ENCODE measurements around the gene NPFFR1. TPM values are rescaled to one million over a fixed set of nuclear protein-coding genes. Genes with fewer than 3 reads are reported as not detected.

The NPFFR1 gene
- total RNA-seq, 2 experiments from 2014 or later: not detected

DNA sequence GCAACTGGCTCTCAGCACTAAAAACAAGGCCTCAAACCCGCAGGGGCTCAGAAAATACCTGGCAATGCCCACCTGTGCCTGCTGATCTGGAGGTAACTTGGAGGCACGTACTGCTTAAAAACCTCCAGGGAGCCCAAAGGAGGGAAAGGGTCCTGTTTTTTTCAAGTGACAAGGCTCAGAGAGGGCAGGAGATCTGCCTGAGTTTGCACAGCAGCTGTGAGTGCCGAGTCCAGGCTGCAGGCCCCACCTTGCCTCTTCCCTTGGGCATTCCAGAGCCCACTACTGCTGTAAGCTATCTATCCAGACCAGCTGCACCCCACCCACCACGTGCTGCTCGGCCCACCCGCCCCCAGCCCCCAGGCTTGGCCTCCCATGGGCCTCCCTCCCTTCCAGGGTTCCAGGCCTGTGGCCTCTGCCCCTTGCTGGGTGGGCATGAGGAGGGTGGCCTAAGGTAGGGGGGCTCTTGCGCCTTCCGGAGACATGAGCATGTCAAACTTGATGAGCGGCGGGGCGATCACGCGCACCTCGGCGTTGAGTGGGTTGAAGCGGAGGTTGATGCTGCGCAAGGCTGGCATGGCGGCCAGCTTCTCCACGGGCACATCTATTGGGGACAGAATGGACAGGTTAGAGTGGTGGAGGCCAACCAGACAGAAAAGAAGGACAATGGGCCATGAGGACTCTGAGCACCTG, 17.2 kb upstream of the NPFFR1 start:
- Histone ChIP-seq H3K9me3 (ENCODE audit: low read length) (no peaks in the 10 kb centered on the region), H3K4me3 (ENCODE audit: low read depth, low read length, poor library complexity, severe bottlenecking) (no peak overlapping the region), H3K36me3 (ENCODE audit: insufficient read depth, low read length) (no peaks in the 10 kb centered on the region), H3K4me1 (ENCODE audit: insufficient read depth, low read length, poor library complexity, severe bottlenecking) (peaks cover 20% of the 10 kb centered on the region), H3K9me2 (ENCODE audit: insufficient read depth, low read length) (no peaks in the 10 kb centered on the region), H3K79me2 (ENCODE audit: insufficient read depth, low read depth, low read length) (no peaks in the 10 kb centered on the region), H3K27ac (ENCODE audit: low read depth, low read length, poor library complexity, severe bottlenecking) (no peak overlapping the region), H4K20me1 (ENCODE audit: insufficient read depth, low read length) (no peaks in the 10 kb centered on the region), H2AFZ (ENCODE audit: low read length) (no peak overlapping the region), H3K4me2 (ENCODE audit: low read length) (no peak overlapping the region)
- BruUV-seq (replicated peaks): no TSS peak
- CTCF ChIA-PET (ENCODE audit: unreplicated experiment): no interaction called here
- TF ChIP-seq EZH2phosphoT487 (IDR thresholded peaks at IDR 0.05; ENCODE audit: borderline replicate concordance, low read depth, low read length): no peak
- TF ChIP-seq, protein P1, sequence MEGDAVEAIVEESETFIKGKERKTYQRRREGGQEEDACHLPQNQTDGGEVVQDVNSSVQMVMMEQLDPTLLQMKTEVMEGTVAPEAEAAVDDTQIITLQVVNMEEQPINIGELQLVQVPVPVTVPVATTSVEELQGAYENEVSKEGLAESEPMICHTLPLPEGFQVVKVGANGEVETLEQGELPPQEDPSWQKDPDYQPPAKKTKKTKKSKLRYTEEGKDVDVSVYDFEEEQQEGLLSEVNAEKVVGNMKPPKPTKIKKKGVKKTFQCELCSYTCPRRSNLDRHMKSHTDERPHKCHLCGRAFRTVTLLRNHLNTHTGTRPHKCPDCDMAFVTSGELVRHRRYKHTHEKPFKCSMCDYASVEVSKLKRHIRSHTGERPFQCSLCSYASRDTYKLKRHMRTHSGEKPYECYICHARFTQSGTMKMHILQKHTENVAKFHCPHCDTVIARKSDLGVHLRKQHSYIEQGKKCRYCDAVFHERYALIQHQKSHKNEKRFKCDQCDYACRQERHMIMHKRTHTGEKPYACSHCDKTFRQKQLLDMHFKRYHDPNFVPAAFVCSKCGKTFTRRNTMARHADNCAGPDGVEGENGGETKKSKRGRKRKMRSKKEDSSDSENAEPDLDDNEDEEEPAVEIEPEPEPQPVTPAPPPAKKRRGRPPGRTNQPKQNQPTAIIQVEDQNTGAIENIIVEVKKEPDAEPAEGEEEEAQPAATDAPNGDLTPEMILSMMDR (conservative IDR thresholded peaks at IDR 0.05; ENCODE audit: low read length): no peak
- POLR2A ChIA-PET: no interaction called here
- intact Hi-C loops (cut with micrococcal nuclease; ENCODE audit: unreplicated experiment): no loop called here
- DNase-seq (ENCODE audit: low spot score): no peak

DNA sequence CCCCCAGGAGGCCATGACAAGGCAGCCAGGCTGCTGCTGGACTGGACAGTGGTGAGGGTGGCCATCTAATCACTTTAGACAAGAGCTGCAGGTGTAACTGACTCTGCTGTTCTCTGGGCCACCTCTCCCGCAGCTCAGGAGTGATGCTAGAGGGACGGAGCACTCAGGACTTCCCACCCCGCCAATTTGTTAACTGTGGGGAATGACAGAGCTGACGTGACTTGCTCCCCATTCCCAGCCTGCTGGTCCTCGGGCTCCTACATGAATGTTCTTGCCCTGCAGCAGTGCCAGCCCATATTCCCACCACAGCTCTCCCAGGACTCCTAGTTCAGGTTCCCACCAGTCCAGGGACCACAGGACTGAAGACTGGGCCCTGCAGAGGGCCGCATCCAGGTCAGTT, 16.7 kb upstream of the NPFFR1 start:
- DNase-seq (ENCODE audit: low spot score): no peak
- ChIA-PET POLR2A (no interaction called here), CTCF (ENCODE audit: unreplicated experiment) (no interaction called here)
- Histone ChIP-seq H3K4me3 (ENCODE audit: low read depth, low read length, poor library complexity, severe bottlenecking) (no peak overlapping the region), H3K79me2 (ENCODE audit: insufficient read depth, low read depth, low read length) (no peaks in the 10 kb centered on the region), H2AFZ (ENCODE audit: low read length) (no peak overlapping the region), H3K9me2 (ENCODE audit: insufficient read depth, low read length) (no peaks in the 10 kb centered on the region), H3K36me3 (ENCODE audit: insufficient read depth, low read length) (no peaks in the 10 kb centered on the region), H4K20me1 (ENCODE audit: insufficient read depth, low read length) (no peaks in the 10 kb centered on the region), H3K27ac (ENCODE audit: low read depth, low read length, poor library complexity, severe bottlenecking) (no peak overlapping the region), H3K9me3 (ENCODE audit: low read length) (no peaks in the 10 kb centered on the region), H3K4me1 (ENCODE audit: insufficient read depth, low read length, poor library complexity, severe bottlenecking) (peaks cover 17% of the 10 kb centered on the region), H3K4me2 (ENCODE audit: low read length) (no peak overlapping the region)
- BruUV-seq (replicated peaks): no TSS peak
- intact Hi-C loops (cut with micrococcal nuclease; ENCODE audit: unreplicated experiment): no loop called here
- TF ChIP-seq, protein P1 (conservative IDR thresholded peaks at IDR 0.05; ENCODE audit: low read length): no peak
- no peak for TF ChIP-seq EZH2phosphoT487 (IDR thresholded peaks at IDR 0.05; ENCODE audit: borderline replicate concordance, low read depth, low read length)

DNA sequence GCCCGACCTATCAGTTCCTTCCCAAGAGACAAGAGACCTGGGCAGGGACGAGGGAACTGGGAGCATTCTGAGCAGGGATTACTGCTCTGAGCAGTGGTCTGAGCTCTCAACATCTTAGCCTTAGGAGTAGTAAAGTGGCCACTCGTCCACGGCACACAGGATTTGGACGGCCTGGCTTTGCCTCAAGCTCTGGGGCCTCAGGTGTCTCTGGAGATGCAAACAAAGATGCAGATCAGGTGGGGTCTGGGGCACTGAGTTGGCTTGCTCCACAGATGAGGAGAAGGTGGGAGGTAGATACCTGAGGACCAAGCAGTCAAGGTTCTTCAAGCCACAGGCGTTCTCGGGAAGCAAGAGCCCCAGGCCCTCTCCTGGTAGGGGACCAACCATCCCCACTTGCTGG, 16.1 kb upstream of the NPFFR1 start:
- no peaks in the 10 kb centered on the region for H3K9me2 ChIP-seq (ENCODE audit: insufficient read depth, low read length)
- TF ChIP-seq, protein P1 (conservative IDR thresholded peaks at IDR 0.05; ENCODE audit: low read length): no peak
- TF ChIP-seq EZH2phosphoT487 (IDR thresholded peaks at IDR 0.05; ENCODE audit: borderline replicate concordance, low read depth, low read length): no peak
- peaks cover 18% of the 10 kb centered on the region for H3K4me1 ChIP-seq (ENCODE audit: insufficient read depth, low read length, poor library complexity, severe bottlenecking)
- ChIA-PET POLR2A (no interaction called here), CTCF (ENCODE audit: unreplicated experiment) (no interaction called here)
- no peak overlapping the region for H3K4me3 ChIP-seq (ENCODE audit: low read depth, low read length, poor library complexity, severe bottlenecking)
- no peaks in the 10 kb centered on the region for H3K36me3 ChIP-seq (ENCODE audit: insufficient read depth, low read length)
- no peak overlapping the region for H2AFZ ChIP-seq (ENCODE audit: low read length)
- no peak overlapping the region for H3K27ac ChIP-seq (ENCODE audit: low read depth, low read length, poor library complexity, severe bottlenecking)
- H3K4me2 ChIP-seq (ENCODE audit: low read length): no peak overlapping the region
- intact Hi-C loops (cut with micrococcal nuclease; ENCODE audit: unreplicated experiment): no loop called here
- no peaks in the 10 kb centered on the region for H3K9me3 ChIP-seq (ENCODE audit: low read length)
- H4K20me1 ChIP-seq (ENCODE audit: insufficient read depth, low read length): no peaks in the 10 kb centered on the region
- no TSS peak for BruUV-seq (replicated peaks)
- H3K79me2 ChIP-seq (ENCODE audit: insufficient read depth, low read depth, low read length): no peaks in the 10 kb centered on the region
- DNase-seq (ENCODE audit: low spot score): no peak
